GM12878 (cell line): Measurements from ENCODE around the gene C2orf80. TPM values are rescaled to one million over a fixed set of nuclear protein-coding genes. Genes with fewer than 3 reads are reported as not detected.

Experiments used
- ATAC-seq: fragments of 200-7000 bp; cut with Tn5 transposase; 3 replicates; pipeline ENCODE4 v1.9.1; 2020; ENCODE audit warnings: mild to moderate bottlenecking, moderate library complexity
- BruUV-seq: library from RNA; stranded (reverse); fragments of 400-500 nt; replicated peaks from 2 replicates; lab custom pipeline; 2021; lab: Mats Ljungman, UMichigan
- CTCF ChIA-PET: fragments of 300-600 bp; sonication (Branson Sonifier 250); formaldehyde crosslinking; extraction: SDS; loops from one replicate; lab custom pipeline; 2021; ENCODE audit warnings: inconsistent platforms; lab: Yijun Ruan, JAX
- POLR2A ChIA-PET: fragments of 350-600 bp; formaldehyde crosslinking; extraction: SDS; loops from one replicate; lab custom pipeline; 2021; ENCODE audit warnings: inconsistent platforms; lab: Charles Lee
- RAD21 ChIA-PET: fragments of 300-600 bp; sonication (Branson Sonifier 250); formaldehyde crosslinking; loops from one replicate; lab custom pipeline; 2023; ENCODE audit warnings: antibody characterized with exemption; ENCODE audit not compliant: unreplicated experiment; lab: Charles Lee
- SMC1A ChIA-PET: fragments of 300-600 bp; sonication (Branson Sonifier 250); formaldehyde crosslinking; loops from one replicate; lab custom pipeline; 2023; ENCODE audit not compliant: unreplicated experiment, uncharacterized antibody; lab: Charles Lee
- DNase-seq: peaks from one replicate; pipeline ENCODE4 v3.0.0-alpha.2; 2011; ENCODE audit warnings: low read depth, low spot score
- FAIRE-seq: peaks from 3 replicates; lab custom pipeline; 2011; peaks lifted over from hg19 to GRCh38; lab: Jason Lieb, UNC
- H2AFZ ChIP-seq: 2 replicates; pipeline ENCODE4 v1.6.0; 2011; ENCODE audit warnings: low read depth, low read length, control low read depth; ENCODE audit not compliant: control insufficient read depth
- H3K27ac ChIP-seq: 2 replicates; pipeline ENCODE4 v1.5.1; 2011; ENCODE audit warnings: control low read depth; ENCODE audit not compliant: control insufficient read depth, insufficient read depth
- H3K27me3 ChIP-seq, 2 experiments: replicated peaks in 1 of 2; 2 replicates each; pipeline versions ENCODE4 v1.6.0 to v1.6.1; 2011; ENCODE audit warnings: low read length in 1 of 2; ENCODE audit not compliant: control insufficient read depth in 2 of 2, insufficient read depth in 2 of 2
- H3K36me3 ChIP-seq, 2 experiments: 2 replicates each; pipeline ENCODE4 v1.5.1; 2011; ENCODE audit warnings: low read length in 1 of 2; ENCODE audit not compliant: control insufficient read depth in 2 of 2, insufficient read depth in 2 of 2
- H3K4me1 ChIP-seq: 2 replicates; pipeline ENCODE4 v1.6.1; 2011; ENCODE audit warnings: mild to moderate bottlenecking, low read length, moderate library complexity, mixed read lengths; ENCODE audit not compliant: control insufficient read depth, insufficient read depth
- H3K4me2 ChIP-seq: 2 replicates; pipeline ENCODE4 v1.6.0; 2011; ENCODE audit warnings: control low read depth; ENCODE audit not compliant: control insufficient read depth, insufficient read depth
- H3K4me3 ChIP-seq: fragments of 200-600 bp; sonication (generic); 2 replicates; pipeline ENCODE4 v1.5.1; 2016
- H3K79me2 ChIP-seq: 2 replicates; pipeline ENCODE4 v1.6.0; 2011; ENCODE audit warnings: low read length; ENCODE audit not compliant: control insufficient read depth, insufficient read depth
- H3K9ac ChIP-seq: 2 replicates; pipeline ENCODE4 v1.8.0; 2011; ENCODE audit warnings: low read length, control low read depth, mixed read lengths; ENCODE audit not compliant: control insufficient read depth, insufficient read depth
- H3K9me3 ChIP-seq: replicated peaks from 3 replicates; pipeline ENCODE4 v1.5.1; 2011; ENCODE audit warnings: mild to moderate bottlenecking, low read length; ENCODE audit not compliant: control insufficient read depth, insufficient read depth
- H4K20me1 ChIP-seq: 2 replicates; pipeline ENCODE4 v1.6.0; 2011; ENCODE audit not compliant: control insufficient read depth, insufficient read depth
- ASH2L ChIP-seq: fragments of 300-600, 200-600 bp; sonication (generic); IDR thresholded peaks from 2 replicates; pipeline ENCODE4 v1.6.1; 2017; ENCODE audit warnings: low read depth, mild to moderate bottlenecking, borderline replicate concordance
- ATF3 ChIP-seq: IDR thresholded peaks from 2 replicates; pipeline ENCODE4 v1.6.1; 2011; ENCODE audit warnings: low read depth, mild to moderate bottlenecking, low read length, moderate library complexity, borderline replicate concordance; ENCODE audit errors: extremely low read depth
- BRCA1 ChIP-seq: IDR thresholded peaks from 2 replicates; pipeline ENCODE4 v1.6.1; 2011; ENCODE audit warnings: low read depth, low read length, improper control_type of control experiment
- CBFB ChIP-seq: IDR thresholded peaks from 2 replicates; pipeline ENCODE4 v1.6.1; 2016; ENCODE audit warnings: antibody characterized with exemption, low read depth
- CHD1 ChIP-seq: IDR thresholded peaks from 2 replicates; pipeline ENCODE4 v1.6.1; 2012; ENCODE audit warnings: low read depth, low read length, improper control_type of control experiment
- CUX1 ChIP-seq: IDR thresholded peaks from 2 replicates; pipeline ENCODE4 v1.6.1; 2012; ENCODE audit warnings: improper control_type of control experiment, low read depth, low read length; ENCODE audit not compliant: insufficient replicate concordance
- ETV6 ChIP-seq, 2 experiments: fragments of 450-650 bp in 1 of 2; IDR thresholded peaks in 1 of 2; conservative IDR thresholded peaks in 1 of 2; 2 replicates each; pipeline ENCODE4 v1.6.1; 2014; ENCODE audit warnings: antibody characterized with exemption in 1 of 2, borderline replicate concordance in 1 of 2, low read depth in 1 of 2, mild to moderate bottlenecking in 1 of 2, moderate library complexity in 1 of 2
- FOS ChIP-seq: IDR thresholded peaks from 3 replicates; pipeline ENCODE4 v1.6.1; 2011; ENCODE audit warnings: borderline replicate concordance; ENCODE audit not compliant: insufficient read length; ENCODE audit errors: extremely low read depth
- FOXK2 ChIP-seq: fragments of 450-650 bp; IDR thresholded peaks from 2 replicates; pipeline ENCODE4 v1.6.1; 2017; ENCODE audit warnings: mild to moderate bottlenecking, moderate library complexity
- GABPA ChIP-seq: IDR thresholded peaks from 2 replicates; pipeline ENCODE4 v1.6.1; 2014; ENCODE audit warnings: antibody characterized with exemption, low read depth, mild to moderate bottlenecking, inconsistent platforms
- MAX ChIP-seq: IDR thresholded peaks from 2 replicates; pipeline ENCODE4 v1.6.1; 2012; ENCODE audit warnings: low read depth, low read length, improper control_type of control experiment
- POLR2A ChIP-seq: IDR thresholded peaks from 2 replicates; pipeline ENCODE4 v1.6.1; 2011; ENCODE audit warnings: low read depth, mild to moderate bottlenecking, low read length
- SIN3A ChIP-seq: IDR thresholded peaks from 2 replicates; pipeline ENCODE4 v1.6.1; 2012; ENCODE audit warnings: low read depth, low read length, improper control_type of control experiment
- STAT1 ChIP-seq: fragments of 450-650 bp; conservative IDR thresholded peaks from 2 replicates; pipeline ENCODE4 v1.6.1; 2014; ENCODE audit warnings: antibody characterized with exemption, mild to moderate bottlenecking
- ZNF622 ChIP-seq: fragments of 450-650 bp; IDR thresholded peaks from 2 replicates; pipeline ENCODE4 v1.6.1; 2017; ENCODE audit warnings: mild to moderate bottlenecking, inconsistent platforms
- WGBS: methylation state at CpG from one replicate; pipeline ENCODE4 v1.1.6; 2016; ENCODE audit warnings: low lambda C conversion rate; ENCODE audit not compliant: insufficient replicate concordance, insufficient coverage; ENCODE audit errors: missing lambda C conversion rate; 5-methylcytosine and 5-hydroxymethylcytosine counted together
- in situ Hi-C: fragments of 300-500 bp; cut with MboI; formaldehyde crosslinking; loops from 9 replicates; pipeline ENCODE4 v1.14.3; 2018; ENCODE audit warnings: mixed read lengths
- intact Hi-C: fragments of 100-400 bp; cut with micrococcal nuclease; formaldehyde crosslinking; loops from one replicate; pipeline ENCODE4 v1.14.2; 2022; ENCODE audit not compliant: unreplicated experiment
- polyA plus RNA-seq, 11 experiments: library from polyadenylated mRNA; depleted of rRNA in 4 of 11; unstranded in 6 of 11; stranded (reverse) in 5 of 11; fragments of >200 nt; fragmentation: Nextera tagmentation in 4 of 11; fragmentation: Illumina TruSeq in 1 of 11; extraction: Ambion mirVana in 4 of 11; extraction: Trizol in 1 of 11; gene quantifications; 1 replicate in 1 of 11; 2 replicates in 10 of 11; pipeline versions ENCODE4 v1.2.1 to v1.2.3, GENCODE V29; 2011 to 2016; ENCODE audit warnings: inconsistent platforms in 2 of 11, missing spikeins in 2 of 11, low read depth in 1 of 11
- total RNA-seq, 4 experiments: library from RNA; depleted of rRNA in 3 of 4; stranded (reverse); fragments of >200 nt in 3 of 4; fragmentation: Illumina TruSeq in 1 of 4; extraction: Trizol in 1 of 4; gene quantifications; 2 replicates each; pipeline versions ENCODE4 v1.2.1 to v1.2.3, GENCODE V29; 2013 to 2021
- TF ChIP-seq, protein P1 (sequence below): IDR thresholded peaks from 2 replicates; pipeline ENCODE4 v1.6.1; 2012; ENCODE audit warnings: low read length, inconsistent platforms

Gene C2orf80
- total and polyA plus RNA-seq, 10 of the 15 experiments (the other 5 are each of a cell fraction or from before 2014, with no cell fraction given): not detected

GRCh38 chr2:208130712-208131110 lies 59.1 kb downstream of the C2orf80 start:
- no peak overlapping the region for H3K4me3 ChIP-seq
- H3K9me3 ChIP-seq: no peaks in the 10 kb centered on the region; the same call in 2 of the 3 replicates
- FAIRE-seq (no peak), DNase-seq (no peak), ATAC-seq (no peak)
- no peaks in the 10 kb centered on the region for H3K27me3 ChIP-seq
- H3K4me2 ChIP-seq: no peak overlapping the region
- ChIA-PET POLR2A (no interaction called here), CTCF (interaction anchor here (1.0 to 1.3 kb wide), 2 partner anchors 12 to 45 kb away, joined by 3 read pairs; no protein-coding TSS in a partner anchor), RAD21 (no interaction called here), SMC1A (no interaction called here)
- no peaks in the 10 kb centered on the region for H3K79me2 ChIP-seq
- WGBS: 74% methylated on average over 6 of the region's 6 CpGs
- H2AFZ ChIP-seq: no peak overlapping the region
- H3K27ac ChIP-seq: no peak overlapping the region
- no peak overlapping the region for H3K9ac ChIP-seq
- no TSS peak for BruUV-seq
- H3K4me1 ChIP-seq: peaks cover 2% of the 10 kb centered on the region; the same call in 1 of the 2 replicates
- in situ Hi-C loops (no loop called here), intact Hi-C loops (no loop called here)
- no peaks in the 10 kb centered on the region for H3K36me3 ChIP-seq
- TF ChIP-seq ATF3 (no peak), ZNF622 (no peak), FOS (no peak), SIN3A (no peak), FOXK2 (no peak), GABPA (no peak), POLR2A (no peak), MAX (no peak), CUX1 (no peak), BRCA1 (no peak), ETV6 (conservative IDR thresholded peaks at IDR 0.05 in 1 of 2, IDR thresholded peaks at IDR 0.05 in 1 of 2; ENCODE audit: borderline replicate concordance in 1 of 2, low read depth in 1 of 2) (no peak), CBFB (no peak), CHD1 (no peak), STAT1 (no peak), ASH2L (no peak)
- TF ChIP-seq, protein P1, sequence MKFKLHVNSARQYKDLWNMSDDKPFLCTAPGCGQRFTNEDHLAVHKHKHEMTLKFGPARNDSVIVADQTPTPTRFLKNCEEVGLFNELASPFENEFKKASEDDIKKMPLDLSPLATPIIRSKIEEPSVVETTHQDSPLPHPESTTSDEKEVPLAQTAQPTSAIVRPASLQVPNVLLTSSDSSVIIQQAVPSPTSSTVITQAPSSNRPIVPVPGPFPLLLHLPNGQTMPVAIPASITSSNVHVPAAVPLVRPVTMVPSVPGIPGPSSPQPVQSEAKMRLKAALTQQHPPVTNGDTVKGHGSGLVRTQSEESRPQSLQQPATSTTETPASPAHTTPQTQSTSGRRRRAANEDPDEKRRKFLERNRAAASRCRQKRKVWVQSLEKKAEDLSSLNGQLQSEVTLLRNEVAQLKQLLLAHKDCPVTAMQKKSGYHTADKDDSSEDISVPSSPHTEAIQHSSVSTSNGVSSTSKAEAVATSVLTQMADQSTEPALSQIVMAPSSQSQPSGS: no peak
- H4K20me1 ChIP-seq: no peaks in the 10 kb centered on the region; the same call in 1 of the 2 replicates
